Pancreas (tissue), 10 donors: Measurements from ENCODE around the gene CEMIP. TPM values are rescaled to one million over a fixed set of nuclear protein-coding genes. Genes with fewer than 3 reads are reported as not detected.

Experiments used
- ATAC-seq, 4 donors: fragments of 200-7000 bp; cut with Tn5 transposase; one replicate each; pipeline versions ENCODE4 v1.8.0 to v1.9.1; 2020; ENCODE audit warnings: mild to moderate bottlenecking in 4 of 4, moderate library complexity in 4 of 4
- DNase-seq, 6 donors: peaks; one replicate each; pipeline ENCODE4 v3.0.0-alpha.2; 2020
- FAIRE-seq: peaks from 2 replicates; lab custom pipeline; 2012; peaks lifted over from hg19 to GRCh38; lab: Jason Lieb, UNC
- H3K27ac ChIP-seq, 4 donors: fragments of 200-600 bp; sonication (generic); 1 replicate in 3 of 4; 2 replicates in 1 of 4; pipeline versions ENCODE4 v1.5.0 to v1.8.0; 2020
- H3K27me3 ChIP-seq, 4 donors: fragments of 200-600 bp; one replicate each; pipeline ENCODE4 v1.8.0; 2021
- H3K36me3 ChIP-seq, 3 donors: fragments of 200-600 bp; sonication (generic) in 1 of 3; one replicate each; pipeline versions ENCODE4 v1.5.0 to v1.8.0; 2020 to 2021
- H3K4me1 ChIP-seq, 3 donors: fragments of 200-600 bp; one replicate each; pipeline ENCODE4 v1.8.0; 2021
- H3K4me3 ChIP-seq, 4 donors: fragments of 200-600 bp; sonication (generic) in 2 of 4; one replicate each; pipeline versions ENCODE4 v1.5.0 to v1.8.0; 2020 to 2021
- H3K9me3 ChIP-seq, 4 donors: fragments of 200-600 bp; one replicate each; pipeline ENCODE4 v1.8.0; 2021
- WGBS, 2 donors: extraction: QIAGEN DNeasy Blood & Tissue Kit; methylation state at CpG; one replicate each; pipeline ENCODE4 v1.1.7; 2013; 5-methylcytosine and 5-hydroxymethylcytosine counted together
- intact Hi-C, 3 donors: fragments of 100-400 bp; cut with DNase I; formaldehyde crosslinking; loops; one replicate each; pipeline versions ENCODE4 v1.11.1 to v1.14.2; 2022
- polyA plus RNA-seq, 2 donors: library from polyadenylated mRNA; stranded (reverse); fragments of 200-250 nt; gene quantifications; one replicate each; pipeline ENCODE4 v1.2.3, GENCODE V29; 2013
- total RNA-seq, 6 donors: library from RNA; stranded (reverse); fragmentation: NEBNext Ultra II Directional in 4 of 6; extraction: Animal tissue kit (Norgen Biotek cat#: 25700) in 4 of 6; gene quantifications; one replicate each; pipeline versions ENCODE4 v1.2.1 to v1.2.4, GENCODE V29; 2021 to 2023
- TF ChIP-seq, protein P1 (sequence below), 4 donors: fragments of 200-600 bp; sonication (generic) in 3 of 4; IDR thresholded peaks; one replicate each; pipeline versions ENCODE4 v1.5.0 to v1.8.0; 2021; ENCODE audit warnings: antibody characterized with exemption in 4 of 4
- donor health status: healthy with polysubstance abuse.
- donor health status: DM: no; HTN: no; CAD: no; lungs with moderate emphysema.
- donor health status: DM: no; HTN: no; CAD: no.
- donor health status: control.
- donor health status: control.
- donor health status: Bipolar disorder and iron deficiency.
- donor health status: DM: yes; HTN: yes; CAD: no.
- donor health status: DM: no; HTN: no; CAD: no.
- donor health status: DM: no; HTN: no; CAD: no.
- donor health status: DM: yes; HTN: yes; CAD: no.

The CEMIP gene
- total and polyA plus RNA-seq, 8 donors: 0.07 to 0.41 (median 0.12) TPM; not detected in 1

DNA sequence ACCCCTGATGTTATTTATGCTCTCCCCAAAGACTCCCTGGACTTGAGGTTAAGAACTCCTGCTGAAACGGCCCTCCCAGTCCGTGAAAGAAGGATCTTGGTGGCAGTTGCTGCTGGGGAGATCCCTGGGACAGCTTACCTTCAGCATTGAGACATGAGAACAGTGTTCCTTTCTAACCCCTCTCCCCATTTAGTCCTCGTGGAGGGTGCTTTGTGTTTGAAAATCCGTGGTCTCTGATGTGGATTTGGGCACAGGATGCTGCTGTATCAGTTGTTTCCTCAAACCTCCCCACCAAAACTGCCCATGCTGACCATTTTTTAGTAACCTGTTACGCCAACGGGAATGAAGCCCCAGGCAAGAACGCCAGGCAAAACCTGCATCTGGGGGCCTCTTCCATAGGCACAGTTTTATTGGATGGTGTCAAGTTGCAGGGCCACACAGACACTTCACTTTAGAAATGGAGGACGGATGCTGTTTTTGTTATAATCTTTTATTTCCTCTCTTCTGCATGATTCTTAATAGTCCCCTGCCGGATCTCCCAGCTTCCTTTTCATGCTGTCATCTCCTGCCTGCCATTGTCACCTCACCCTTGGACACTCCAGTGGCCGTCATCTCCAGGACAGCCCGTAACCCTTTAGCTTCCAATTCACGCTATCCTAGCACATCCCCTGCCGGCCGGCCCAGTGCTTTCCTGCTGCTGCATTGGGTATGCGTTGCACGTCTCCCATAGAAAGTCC is 31.7 kb upstream of the CEMIP start:
- TF ChIP-seq, protein P1, sequence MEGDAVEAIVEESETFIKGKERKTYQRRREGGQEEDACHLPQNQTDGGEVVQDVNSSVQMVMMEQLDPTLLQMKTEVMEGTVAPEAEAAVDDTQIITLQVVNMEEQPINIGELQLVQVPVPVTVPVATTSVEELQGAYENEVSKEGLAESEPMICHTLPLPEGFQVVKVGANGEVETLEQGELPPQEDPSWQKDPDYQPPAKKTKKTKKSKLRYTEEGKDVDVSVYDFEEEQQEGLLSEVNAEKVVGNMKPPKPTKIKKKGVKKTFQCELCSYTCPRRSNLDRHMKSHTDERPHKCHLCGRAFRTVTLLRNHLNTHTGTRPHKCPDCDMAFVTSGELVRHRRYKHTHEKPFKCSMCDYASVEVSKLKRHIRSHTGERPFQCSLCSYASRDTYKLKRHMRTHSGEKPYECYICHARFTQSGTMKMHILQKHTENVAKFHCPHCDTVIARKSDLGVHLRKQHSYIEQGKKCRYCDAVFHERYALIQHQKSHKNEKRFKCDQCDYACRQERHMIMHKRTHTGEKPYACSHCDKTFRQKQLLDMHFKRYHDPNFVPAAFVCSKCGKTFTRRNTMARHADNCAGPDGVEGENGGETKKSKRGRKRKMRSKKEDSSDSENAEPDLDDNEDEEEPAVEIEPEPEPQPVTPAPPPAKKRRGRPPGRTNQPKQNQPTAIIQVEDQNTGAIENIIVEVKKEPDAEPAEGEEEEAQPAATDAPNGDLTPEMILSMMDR (IDR thresholded peaks at IDR 0.05): no peak
- no peak overlapping the region for H3K27ac ChIP-seq
- H3K36me3 ChIP-seq: no peaks in the 10 kb centered on the region
- FAIRE-seq (no peak), ATAC-seq (no peak), DNase-seq (no peak)
- WGBS, 2 donors: 84 to 87% methylated on average over 16 of the region's 16 CpGs
- H3K9me3 ChIP-seq: no peaks in the 10 kb centered on the region
- intact Hi-C loops: no loop called here
- no peaks in the 10 kb centered on the region for H3K27me3 ChIP-seq
- no peaks in the 10 kb centered on the region for H3K4me1 ChIP-seq
- H3K4me3 ChIP-seq: no peak overlapping the region

DNA sequence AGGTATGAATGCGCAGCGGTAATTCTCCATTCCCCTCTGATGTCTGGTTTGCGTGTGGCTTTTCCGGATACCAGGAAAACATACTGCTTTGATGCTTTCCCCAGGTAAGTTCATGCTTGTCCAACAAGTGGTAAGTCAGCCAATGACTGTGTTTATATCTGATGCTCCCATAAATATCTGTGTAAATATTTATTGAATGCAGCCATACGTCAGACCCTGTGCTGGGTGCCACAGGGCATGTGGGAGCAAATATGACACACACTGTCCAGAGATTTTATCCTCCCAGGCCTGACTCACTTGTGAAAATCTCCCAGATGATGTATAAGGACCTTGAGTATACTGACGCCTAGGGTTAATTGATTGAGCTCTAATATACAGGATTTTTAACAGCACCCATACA is 29.6 kb upstream of the CEMIP start:
- FAIRE-seq (no peak), DNase-seq (no peak), ATAC-seq (no peak)
- Histone ChIP-seq H3K4me3 (no peak overlapping the region), H3K4me1 (no peaks in the 10 kb centered on the region), H3K36me3 (no peaks in the 10 kb centered on the region), H3K27ac (no peak overlapping the region), H3K27me3 (no peaks in the 10 kb centered on the region), H3K9me3 (no peaks in the 10 kb centered on the region)
- intact Hi-C loops: no loop called here
- TF ChIP-seq, protein P1 (IDR thresholded peaks at IDR 0.05): no peak
- WGBS, 2 donors: 93% methylated on average over 6 of the region's 6 CpGs

- Histone ChIP-seq H3K9me3 (no peaks in the 10 kb centered on the region), H3K27me3 (no peaks in the 10 kb centered on the region), H3K36me3 (no peaks in the 10 kb centered on the region), H3K27ac (no peak overlapping the region), H3K4me3 (no peak overlapping the region), H3K4me1 (no peaks in the 10 kb centered on the region)
- 98 to 99% methylated on average over 4 of the region's 4 CpGs for WGBS, 2 donors
- FAIRE-seq: no peak
- TF ChIP-seq, protein P1 (IDR thresholded peaks at IDR 0.05): no peak
- no peak for DNase-seq
- ATAC-seq: no peak
- intact Hi-C loops: no loop called here
Measured at GRCh38 chr15:80750575-80750974, 28.6 kb upstream of the CEMIP start.

DNA sequence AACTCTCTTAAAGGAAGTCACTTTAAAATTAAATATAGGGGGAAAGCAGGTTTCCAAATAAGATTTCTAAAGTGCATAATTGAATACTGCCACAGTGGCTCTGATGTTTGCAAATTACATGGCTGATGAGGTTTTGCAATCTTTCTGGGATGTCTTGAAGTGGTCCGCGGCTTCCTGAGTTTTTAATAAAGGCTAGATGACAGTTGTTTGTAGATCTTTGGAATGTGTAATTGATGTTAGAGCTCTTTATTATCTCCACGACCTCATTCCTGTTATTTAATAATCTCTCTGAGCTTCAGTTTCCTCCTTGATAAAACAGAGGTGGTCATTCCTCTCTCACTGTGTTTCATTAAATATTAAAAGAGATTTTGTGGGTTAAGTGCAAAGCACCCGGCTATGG is 27.0 kb upstream of the CEMIP start:
- H3K27me3 ChIP-seq: no peaks in the 10 kb centered on the region
- intact Hi-C loops: no loop called here
- H3K36me3 ChIP-seq: no peaks in the 10 kb centered on the region
- ATAC-seq (no peak), FAIRE-seq (no peak), DNase-seq (no peak)
- no peaks in the 10 kb centered on the region for H3K9me3 ChIP-seq
- no peak overlapping the region for H3K4me3 ChIP-seq
- TF ChIP-seq, protein P1 (IDR thresholded peaks at IDR 0.05): no peak
- no peak overlapping the region for H3K27ac ChIP-seq
- H3K4me1 ChIP-seq: no peaks in the 10 kb centered on the region
- WGBS, 2 donors: 59 to 62% methylated on average over 4 of the region's 4 CpGs

GRCh38 chr15:80753161-80753560 is 26.0 kb upstream of the CEMIP start:
- Histone ChIP-seq H3K9me3 (no peaks in the 10 kb centered on the region), H3K27ac (no peak overlapping the region), H3K36me3 (no peaks in the 10 kb centered on the region), H3K27me3 (no peaks in the 10 kb centered on the region), H3K4me1 (peaks cover 4 to 6% (median 6%) of the 10 kb centered on the region in 3 donors), H3K4me3 (no peak overlapping the region)
- FAIRE-seq: no peak
- intact Hi-C loops: no loop called here
- TF ChIP-seq, protein P1 (IDR thresholded peaks at IDR 0.05): no peak
- no peak for ATAC-seq
- 71 to 73% methylated on average over 2 of the region's 2 CpGs for WGBS, 2 donors
- DNase-seq: no peak
